GM19238 (cell line): Measurements from ENCODE around the gene ITGAV.

Experiments
- DNase-seq: peaks from one replicate; pipeline ENCODE4 v3.0.0; 2011; ENCODE audit warnings: low spot score; ENCODE audit not compliant: insufficient read length

ITGAV gene

GRCh38 chr2:186716899-186717298 is 127.0 kb downstream of the ITGAV start:
- DNase-seq, result no peak

- no peak for DNase-seq
Measured at GRCh38 chr2:186717320-186718007, 127.6 kb downstream of the ITGAV start.

GRCh38 chr2:186718122-186718521 is 128.3 kb downstream of the ITGAV start:
- DNase-seq, result no peak

- DNase-seq, result no peak
Measured at GRCh38 chr2:186718903-186719302, 129.0 kb downstream of the ITGAV start.

GRCh38 chr2:186721956-186722355 is 132.1 kb downstream of the ITGAV start:
- DNase-seq, result no peak

GRCh38 chr2:186724736-186725135 is 134.9 kb downstream of the ITGAV start:
- DNase-seq, result no peak

- DNase-seq, result no peak
Measured at GRCh38 chr2:186725783-186726182, 135.9 kb downstream of the ITGAV start.

GRCh38 chr2:186726938-186727337 is 137.1 kb downstream of the ITGAV start:
- DNase-seq, result no peak

- DNase-seq, result no peak
Measured at GRCh38 chr2:186728631-186729030, 138.8 kb downstream of the ITGAV start.
